DMS79 (cell line): ENCODE measurements around the gene GIMAP6.
"Not testable (repeated sequence)": the region's sequence is repeated elsewhere in the genome, so short reads cannot be mapped to it uniquely, and the experiment has no call there.

ENCODE experiments used
- DNase-seq: peaks from one replicate; lab custom pipeline; 2025; lab: John Stamatoyannopoulos, UW

Gene GIMAP6

GRCh38 chr7:150645259-150646020 lies 13.3 kb upstream of the GIMAP6 start:
- no peak for DNase-seq

DNA sequence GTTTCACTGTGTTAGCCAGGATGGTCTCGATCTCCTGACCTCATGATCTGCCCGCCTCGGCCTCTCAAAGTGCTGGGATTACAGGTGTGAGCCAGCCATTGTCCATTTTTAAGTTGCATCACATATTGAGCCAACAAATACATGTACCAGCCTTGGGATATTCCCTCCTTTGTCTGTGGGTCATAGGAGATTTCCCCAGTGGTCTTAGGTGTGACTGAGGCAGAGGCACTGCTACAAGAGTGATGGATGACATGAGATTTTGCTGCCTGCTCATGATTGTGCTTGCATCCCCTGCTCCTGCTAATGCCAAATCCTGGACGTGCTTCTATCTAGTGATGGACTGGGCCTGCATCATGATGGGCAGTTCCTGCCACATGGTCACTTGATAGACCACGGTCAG lies 10.7 kb upstream of the GIMAP6 start:
- no peak for DNase-seq

- no peak for DNase-seq
Measured at GRCh38 chr7:150641854-150642253, 9.7 kb upstream of the GIMAP6 start.

DNA sequence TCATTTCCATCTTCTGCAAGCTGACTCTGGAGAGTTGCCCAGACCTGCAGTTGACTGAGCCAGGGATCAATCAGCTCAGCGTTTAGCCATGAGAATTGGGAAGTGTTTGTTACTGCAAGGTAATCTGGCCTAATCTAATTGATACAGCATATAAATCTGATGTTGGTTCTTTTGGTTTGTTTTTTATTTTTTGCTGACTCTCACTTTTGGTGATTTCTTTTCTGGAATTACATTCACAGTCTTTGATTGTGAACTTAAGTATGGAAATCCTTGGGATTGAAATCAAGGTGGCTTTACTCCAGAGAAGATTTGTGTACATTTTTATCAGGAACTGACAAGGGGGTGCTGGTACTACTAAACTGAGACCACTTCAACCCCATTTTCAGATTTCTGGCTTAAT lies 1.7 kb upstream of the GIMAP6 start:
- DNase-seq, result no peak

- no peak for DNase-seq
Measured at GRCh38 chr7:150631084-150631826, 930 bp downstream of the GIMAP6 start.

GRCh38 chr7:150629347-150629746 lies 2.8 kb downstream of the GIMAP6 start:
- DNase-seq, result no peak

GRCh38 chr7:150627959-150628358 lies 4.2 kb downstream of the GIMAP6 start:
- DNase-seq, result no peak

GRCh38 chr7:150626696-150627095 lies 5.5 kb downstream of the GIMAP6 start:
- no peak for DNase-seq

DNA sequence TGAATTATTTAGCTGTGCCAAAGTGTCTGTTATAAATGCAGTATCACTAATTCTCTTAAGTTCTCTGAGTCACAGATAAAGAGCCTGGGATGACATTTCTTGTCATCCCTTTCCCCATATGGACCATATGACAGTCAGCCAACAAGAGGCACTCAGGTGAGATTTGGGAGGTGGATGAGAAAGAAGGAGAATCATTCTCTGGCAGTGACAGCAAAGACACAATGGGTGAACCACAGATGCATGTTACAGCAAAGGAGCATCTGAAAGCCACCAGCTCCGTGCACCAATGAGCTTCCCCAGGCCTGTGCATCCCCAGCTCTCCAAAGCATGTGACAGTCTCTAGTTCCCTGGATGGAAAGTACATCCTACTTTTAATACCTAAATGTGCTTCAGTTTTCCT lies 10.8 kb downstream of the GIMAP6 start:
- no peak for DNase-seq

- DNase-seq, result no peak
Measured at GRCh38 chr7:150620617-150621371, 11.4 kb downstream of the GIMAP6 start.

DNA sequence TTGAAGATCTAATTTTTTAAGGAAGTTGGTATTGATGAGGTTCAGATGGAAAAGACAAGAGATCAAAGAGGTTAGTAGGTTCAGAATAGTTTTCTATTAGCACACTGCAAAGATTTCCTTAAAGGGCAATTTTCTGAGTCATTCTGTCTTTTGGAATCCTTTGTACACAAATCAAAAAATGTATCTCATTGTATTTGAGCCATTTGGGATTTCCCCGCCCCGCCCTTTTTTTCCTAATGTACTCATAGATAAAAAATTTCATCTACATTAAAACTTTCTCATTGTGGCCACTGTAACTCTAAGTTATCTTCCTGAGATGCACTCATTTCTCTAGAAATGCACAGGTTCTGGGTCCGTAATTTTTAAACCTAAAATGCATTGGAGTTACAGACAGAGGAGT lies 12.1 kb downstream of the GIMAP6 start:
- no peak for DNase-seq

GRCh38 chr7:150615221-150615755 lies 16.9 kb downstream of the GIMAP6 start:
- not testable (repeated sequence) for DNase-seq

- DNase-seq, result not testable (repeated sequence)
Measured at GRCh38 chr7:150614426-150614825, 17.8 kb downstream of the GIMAP6 start.

GRCh38 chr7:150613880-150614279 lies 18.3 kb downstream of the GIMAP6 start:
- no peak for DNase-seq

DNA sequence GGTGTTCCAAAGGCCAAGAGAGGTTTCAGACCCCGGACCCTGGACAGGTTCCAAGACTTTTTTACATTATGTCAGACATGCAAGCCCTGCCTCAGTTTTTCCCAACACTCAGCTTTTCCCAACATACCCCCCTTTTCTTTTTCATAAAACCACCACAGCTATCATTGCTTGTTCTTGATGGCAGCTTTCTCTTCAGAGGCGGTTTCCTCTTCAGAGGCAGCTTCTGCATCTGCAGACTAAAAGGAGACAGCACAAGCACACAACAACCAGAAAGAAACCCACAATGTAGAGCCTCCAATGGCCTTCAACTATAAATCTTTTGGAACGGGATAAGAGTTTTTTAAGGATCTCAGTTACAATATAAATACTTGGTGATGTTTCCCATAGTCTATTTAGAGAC lies 19.3 kb downstream of the GIMAP6 start:
- no peak for DNase-seq

GRCh38 chr7:150610233-150610632 lies 22.0 kb downstream of the GIMAP6 start:
- no peak for DNase-seq

DNA sequence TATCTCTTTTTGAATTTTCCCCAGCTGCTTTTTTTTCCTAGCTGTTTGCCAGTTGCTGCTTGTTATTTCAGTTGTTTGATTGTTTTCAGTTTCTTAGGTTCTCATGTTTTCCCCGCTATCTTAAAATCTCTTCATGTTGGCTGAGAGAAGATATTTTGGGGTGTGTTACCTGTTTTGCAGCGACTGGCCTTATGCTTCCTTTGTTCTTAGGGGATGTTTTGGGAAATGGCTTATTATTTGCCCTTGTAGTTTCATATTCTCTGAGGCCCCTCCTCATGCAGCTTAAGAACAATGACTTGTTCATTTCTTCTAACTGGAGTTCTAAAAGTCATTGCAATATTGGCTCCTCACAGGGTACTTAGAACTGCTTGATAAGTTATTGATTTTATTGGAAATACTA lies 28.6 kb downstream of the GIMAP6 start:
- not testable (repeated sequence) for DNase-seq

DNA sequence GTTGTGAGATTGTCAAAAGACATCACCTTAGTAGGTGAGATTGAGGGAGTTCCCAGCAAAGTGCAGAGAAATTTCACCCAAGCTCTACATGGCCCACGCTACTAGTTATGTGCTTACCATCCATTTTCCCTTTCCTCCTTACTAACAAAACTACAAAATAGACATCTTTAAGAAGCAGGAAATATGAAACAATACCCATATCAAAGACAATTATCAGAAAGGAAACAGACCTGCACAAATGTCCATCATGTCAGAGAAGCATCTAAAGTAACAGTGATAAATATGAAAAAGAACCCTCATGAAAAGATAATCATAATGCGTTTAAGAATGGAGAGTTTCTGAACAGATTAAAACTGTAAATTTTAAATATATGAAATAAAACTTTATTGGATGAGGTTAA lies 36.8 kb downstream of the GIMAP6 start:
- DNase-seq, result no peak

DNA sequence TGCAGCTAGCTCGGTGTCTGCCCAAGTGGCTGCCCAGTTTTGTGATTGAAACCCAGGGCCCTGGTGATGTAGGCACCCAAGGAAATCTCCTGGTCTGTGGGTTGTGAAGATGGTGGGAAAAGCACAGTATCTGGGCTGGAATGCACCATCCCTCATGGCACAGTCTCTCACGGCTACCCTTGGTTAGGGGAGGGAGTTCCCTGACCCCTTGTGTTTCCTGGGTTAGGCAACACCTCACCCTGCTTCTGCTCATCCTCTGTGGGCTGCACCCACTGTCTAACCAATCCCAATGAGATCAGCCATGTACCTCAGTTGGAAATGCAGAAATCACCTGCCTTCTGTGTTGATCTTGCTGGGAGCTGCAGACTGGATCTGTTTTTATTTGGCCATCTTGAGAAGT lies 37.4 kb downstream of the GIMAP6 start:
- DNase-seq, result no peak

GRCh38 chr7:150587551-150587950 lies 44.6 kb downstream of the GIMAP6 start:
- no peak for DNase-seq

DNA sequence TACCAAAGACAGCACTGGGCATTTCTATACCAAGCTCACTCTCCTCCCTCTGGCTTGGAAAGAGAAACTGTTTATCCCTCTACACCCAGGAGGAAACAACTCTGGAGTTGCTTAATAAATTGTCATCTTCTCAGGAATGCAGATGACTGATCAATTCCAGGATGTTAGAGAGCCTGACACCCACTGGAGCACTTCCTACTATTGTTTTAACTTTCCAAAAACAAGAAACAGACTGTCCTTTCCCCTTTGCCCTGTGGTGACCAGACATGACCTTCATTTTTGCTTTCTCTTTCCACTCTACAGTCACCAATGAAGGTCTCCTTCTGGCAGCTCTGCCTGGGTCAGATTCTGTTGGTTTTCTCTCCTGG lies 45.4 kb downstream of the GIMAP6 start:
- no peak for DNase-seq

- no peak for DNase-seq
Measured at GRCh38 chr7:150586068-150586784, 46.0 kb downstream of the GIMAP6 start.
